K562 (cell line): Measurements from ENCODE around the gene TRAF3IP3. TPM values are rescaled to one million over a fixed set of nuclear protein-coding genes. Genes with fewer than 3 reads are reported as not detected.

ENCODE experiments used
- ID3 ChIP-seq, 2 experiments: fragments of 250-450 bp in 1 of 2; fragments of 450-650 bp in 1 of 2; sonication (Bioruptor Pico) in 1 of 2; IDR thresholded peaks; 2 replicates each; pipeline versions ENCODE4 v1.6.1 to v1.8.0; 2016 to 2021; ENCODE audit warnings: mild to moderate bottlenecking in 2 of 2, moderate library complexity in 2 of 2, missing compliant biosample characterization in 1 of 2, missing genetic modification characterization in 1 of 2
- MNT ChIP-seq, 2 experiments: fragments of 450-650 bp; conservative IDR thresholded peaks; 2 replicates each; pipeline ENCODE4 v1.6.1; 2017; ENCODE audit warnings: mild to moderate bottlenecking in 2 of 2, moderate library complexity in 2 of 2
- MYC ChIP-seq, 2 experiments: fragments of 250-450 bp in 1 of 2; sonication (Bioruptor Pico) in 1 of 2; IDR thresholded peaks; 2 replicates each; pipeline versions ENCODE4 v1.5.1 to v1.6.1; 2012 to 2021; ENCODE audit warnings: low read depth in 2 of 2, borderline replicate concordance in 1 of 2, improper control_type of control experiment in 1 of 2, low read length in 1 of 2, mild to moderate bottlenecking in 1 of 2, moderate library complexity in 1 of 2
- PKNOX1 ChIP-seq: fragments of 450-650 bp; IDR thresholded peaks from 2 replicates; pipeline ENCODE4 v1.6.1; 2016
- RFX7 ChIP-seq: fragments of 250-450 bp; sonication (Bioruptor Pico); IDR thresholded peaks from 2 replicates; pipeline ENCODE4 v1.5.1; 2021; ENCODE audit warnings: mild to moderate bottlenecking
- RNF219 ChIP-seq: fragments of 250-450 bp; sonication (Bioruptor Pico); IDR thresholded peaks from 2 replicates; pipeline ENCODE4 v1.5.0; 2022; ENCODE audit warnings: mild to moderate bottlenecking
- SIN3B ChIP-seq: fragments of 450-650 bp; IDR thresholded peaks from 2 replicates; pipeline ENCODE4 v1.6.1; 2017; ENCODE audit warnings: low read depth, mild to moderate bottlenecking, moderate library complexity
- SREBF2 ChIP-seq: sonication (generic); formaldehyde crosslinking; IDR thresholded peaks from 2 replicates; pipeline ENCODE4 v1.4.0; 2020; ENCODE audit warnings: mild to moderate bottlenecking, missing genetic modification reagents
- SRSF1 ChIP-seq: fragments of 200-400 bp; formaldehyde crosslinking; IDR thresholded peaks from 2 replicates; pipeline ENCODE4 v1.6.1; 2017; ENCODE audit warnings: mild to moderate bottlenecking, low read depth, low read length, moderate library complexity
- TEAD1 ChIP-seq, 2 experiments: fragments of 450-650 bp in 1 of 2; sonication (generic) in 1 of 2; formaldehyde crosslinking; IDR thresholded peaks; 2 replicates each; pipeline versions ENCODE4 v1.4.0 to v1.8.0; 2020 to 2022; ENCODE audit warnings: mild to moderate bottlenecking in 2 of 2, missing genetic modification reagents in 1 of 2
- TRIM25 ChIP-seq: fragments of 450-650 bp; IDR thresholded peaks from 2 replicates; pipeline ENCODE4 v1.7.0; 2016; ENCODE audit warnings: borderline replicate concordance
- ZHX1 ChIP-seq: fragments of 150-350 bp; conservative IDR thresholded peaks from 2 replicates; pipeline ENCODE4 v1.6.1; 2014; ENCODE audit warnings: low read length
- ZNF699 ChIP-seq: fragments of 250-450 bp; sonication (Bioruptor Pico); IDR thresholded peaks from 2 replicates; pipeline ENCODE4 v1.8.0; 2021; ENCODE audit warnings: mild to moderate bottlenecking, moderate library complexity; ENCODE audit not compliant: insufficient replicate concordance
- ZNF75A ChIP-seq: fragments of 450-650 bp; formaldehyde crosslinking; IDR thresholded peaks from 2 replicates; pipeline ENCODE4 v1.4.0; 2020; ENCODE audit warnings: mild to moderate bottlenecking
- polyA plus RNA-seq, 8 experiments: library from polyadenylated mRNA; depleted of rRNA in 4 of 8; stranded (reverse) in 5 of 8; unstranded in 3 of 8; fragments of >200 nt; fragmentation: Nextera tagmentation in 2 of 8; fragmentation: Illumina TruSeq in 1 of 8; extraction: Ambion mirVana in 2 of 8; extraction: Trizol in 1 of 8; gene quantifications; 2 replicates each; pipeline versions ENCODE4 v1.2.1 to v1.2.3, GENCODE V29; 2011 to 2014; ENCODE audit warnings: inconsistent platforms in 1 of 8, missing spikeins in 1 of 8
- total RNA-seq, 7 experiments: library from RNA; depleted of rRNA in 6 of 7; stranded (reverse); fragments of >200 nt in 6 of 7; fragmentation: Illumina TruSeq in 2 of 7; extraction: Trizol in 2 of 7; gene quantifications; 2 replicates each; pipeline versions ENCODE4 v1.2.1 to v1.2.3, GENCODE V29; 2011 to 2021; ENCODE audit warnings: low replicate concordance in 1 of 7

Gene TRAF3IP3
- total and polyA plus RNA-seq, 9 of the 15 experiments (the other 6 are each of a cell fraction or from before 2014, with no cell fraction given) = 0.06 to 1.1 (median 0.31) TPM

- TF ChIP-seq ZHX1 (no peak), ZNF699 (CRISPR knock-in tag) (no peak), RFX7 (no peak), RNF219 (CRISPR knock-in tag) (no peak), SIN3B (no peak), MYC (IDR thresholded peaks at IDR 0.05; ENCODE audit: low read depth, low read length) (peak; percentile 74), MYC (CRISPR knock-in tag; IDR thresholded peaks at IDR 0.05; ENCODE audit: borderline replicate concordance, low read depth) (no peak), TRIM25 (no peak), ZNF75A (CRISPR knock-in tag) (no peak), MNT (conservative IDR thresholded peaks at IDR 0.05) (peak; percentile 63 to 65; a peak in 3 of 4 replicates), SREBF2 (no peak), ID3 (CRISPR knock-in tag; IDR thresholded peaks at IDR 0.05) (no peak), ID3 (tag; IDR thresholded peaks at IDR 0.05) (peak; percentile 62; the same call in 1 of the 2 replicates), SRSF1 (no peak), PKNOX1 (no peak), TEAD1 (CRISPR knock-in tag; IDR thresholded peaks at IDR 0.05) (peak in 1 of 2 experiments; percentile 64; a peak in 1 of 4 replicates)
Measured at GRCh38 chr1:209747580-209748262, 8.1 kb upstream of the TRAF3IP3 start (continued).
